ENCODE data around the gene XRCC1. TPM values are rescaled to one million over a fixed set of nuclear protein-coding genes. Genes with fewer than 3 reads are reported as not detected.
A peak's percentile ranks its signal among the peaks of the same experiment; 100 is the strongest.

The XRCC1 gene
- total and polyA plus RNA-seq, 4 experiments from 2014 or later = 16.3 to 41.0 (median 31.2) TPM

- H3K4me3 Mint-ChIP-seq = peak within 1 kb of the TSS; percentile 91 to 98 (median 94)
- DNase-seq = peak in 1 of 5 donors; percentile 47
- H3K36me3 Mint-ChIP-seq = peaks cover 16 to 32% of the 10 kb centered on the region in 2 donors
- H3K27me3 Mint-ChIP-seq = no peaks in the 10 kb centered on the region
- H3K4me3 ChIP-seq (ENCODE audit: low read length in 2 of 2) = peak within 1 kb of the TSS; percentile 73 to 74
- ChIA-PET CTCF (ENCODE audit: partially characterized antibody) (interaction anchor here (0.6 to 3.9 kb wide), 11 partner anchors 8 to 90 kb away, joined by 3 to 34 read pairs (median 4); partner anchors contain the start of gene LYPD3), POLR2A (ENCODE audit: partially characterized antibody) (interaction anchor here (0.7 to 4.7 kb wide), 32 partner anchors 10 to 250 kb away, joined by 3 to 107 read pairs (median 4); partner anchors contain the start of genes IRGQ, LYPD3, SMG9 and ZNF575)
- intact Hi-C loops (cut with micrococcal nuclease) = loop anchor here (1.0 to 2.0 kb wide), 6 partner anchors 14 to 71 kb away; partner anchors contain the start of genes PINLYP, XRCC1 and ZNF575
- H3K27me3 ChIP-seq (ENCODE audit: insufficient read depth, low read length) = no peaks in the 10 kb centered on the region
- H3K4me1 Mint-ChIP-seq = peaks cover 17 to 47% (median 31%) of the 10 kb centered on the region in 4 donors
- H3K4me1 ChIP-seq (ENCODE audit: insufficient read depth, low read length) = peaks cover 22% of the 10 kb centered on the region
- peak within 1 kb of the TSS; percentile 95 to 100 (median 98) for H3K27ac Mint-ChIP-seq
- H3K27ac ChIP-seq (ENCODE audit: low read depth, low read length) = peak within 1 kb of the TSS; percentile 89
- H3K9me3 ChIP-seq (ENCODE audit: control insufficient read depth in 1 of 2, low read length in 2 of 2) = no peaks in the 10 kb centered on the region
- H3K36me3 ChIP-seq (ENCODE audit: insufficient read depth, low read length) = peaks cover 11% of the 10 kb centered on the region
- H3K9me3 Mint-ChIP-seq = peaks cover 0 to 2% (median 0%) of the 10 kb centered on the region in 8 donors
Observed at GRCh38 chr19:43504426-43505185, 70.7 kb downstream of the XRCC1 start, which contains the start of gene PHLDB3. Gene PHLDB3, minus strand, starts transcription at chr19:43504746. Its CDS starts 628 bp downstream, at chr19:43504118.

DNA sequence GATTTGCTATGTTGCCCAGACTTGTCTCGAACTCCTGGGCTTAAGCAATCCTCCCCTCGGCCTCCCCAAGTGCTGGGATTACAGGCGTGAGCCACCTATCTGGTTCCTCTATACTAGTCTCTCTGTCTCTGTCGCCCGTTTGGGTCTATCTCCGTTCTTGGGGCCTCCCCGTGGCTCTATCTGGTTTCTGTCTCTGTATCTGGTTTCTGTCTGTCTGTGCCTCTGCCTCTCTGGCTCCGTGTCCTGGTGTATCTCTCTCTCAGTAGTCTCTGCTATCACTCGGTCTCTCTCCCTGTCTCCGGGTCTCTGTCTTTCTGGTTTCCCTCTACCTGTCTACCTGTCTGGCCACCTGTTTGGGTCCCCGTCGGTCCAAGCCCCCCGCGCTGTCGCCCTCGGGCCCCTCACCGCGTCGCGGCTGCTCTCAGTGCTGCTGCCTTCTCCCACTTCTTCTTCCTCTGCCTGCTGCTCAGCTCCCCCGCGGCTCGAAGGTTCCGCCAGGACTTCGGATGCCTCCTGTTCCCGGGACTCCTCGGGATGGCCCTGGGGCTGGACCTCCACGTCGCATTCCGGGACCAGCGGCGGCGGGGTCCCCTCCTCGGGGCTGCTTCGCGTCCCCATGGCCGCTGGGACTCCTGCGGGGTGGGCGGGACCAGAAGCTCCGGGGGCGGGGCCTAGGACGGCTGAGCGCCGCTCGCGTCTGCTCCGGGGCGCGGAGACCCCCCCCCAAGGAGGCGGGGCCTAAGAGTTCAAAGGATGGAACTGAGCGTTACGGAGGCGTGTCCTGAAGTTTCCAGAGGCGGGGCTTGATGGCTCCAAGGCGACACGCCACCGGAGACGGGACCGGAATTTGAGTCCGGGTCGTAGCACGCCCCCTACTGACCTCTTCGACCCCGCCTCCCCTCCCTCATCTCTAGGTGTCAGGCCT is 71.6 kb downstream of the XRCC1 start:
- Histone ChIP-seq H3K4me3 (ENCODE audit: low read length in 2 of 2) (peak overlapping the region; percentile 73 to 74), H3K36me3 (ENCODE audit: insufficient read depth, low read length) (peaks cover 10% of the 10 kb centered on the region), H3K27me3 (ENCODE audit: insufficient read depth, low read length) (no peaks in the 10 kb centered on the region), H3K4me1 (ENCODE audit: insufficient read depth, low read length) (peaks cover 22% of the 10 kb centered on the region), H3K9me3 (ENCODE audit: control insufficient read depth in 1 of 2, low read length in 2 of 2) (no peaks in the 10 kb centered on the region), H3K27ac (ENCODE audit: low read depth, low read length) (peak overlapping the region; percentile 89)
- DNase-seq = peak; percentile 96 to 99 (median 97)
- Mint-ChIP-seq H3K9me3 (no peaks in the 10 kb centered on the region), H3K27me3 (no peaks in the 10 kb centered on the region), H3K4me3 (peak overlapping the region; percentile 91 to 98 (median 94)), H3K27ac (peak overlapping the region; percentile 95 to 100 (median 98)), H3K36me3 (peaks cover 19 to 34% of the 10 kb centered on the region in 2 donors), H3K4me1 (peaks cover 16 to 51% (median 34%) of the 10 kb centered on the region in 4 donors)
- intact Hi-C loops (cut with micrococcal nuclease) = loop anchor here (1.0 to 2.0 kb wide), 6 partner anchors 15 to 72 kb away; partner anchors contain the start of genes PINLYP, XRCC1 and ZNF575
- POLR2A ChIA-PET (ENCODE audit: partially characterized antibody) = interaction anchor here (0.6 to 4.7 kb wide), 31 partner anchors 9 to 250 kb away, joined by 3 to 107 read pairs (median 5); partner anchors contain the start of genes IRGQ, LYPD3, SMG9 and ZNF575
- CTCF ChIA-PET (ENCODE audit: partially characterized antibody) = interaction anchor here (0.6 to 3.9 kb wide), 12 partner anchors 9 to 90 kb away, joined by 3 to 34 read pairs (median 4); partner anchors contain the start of gene LYPD3

DNA sequence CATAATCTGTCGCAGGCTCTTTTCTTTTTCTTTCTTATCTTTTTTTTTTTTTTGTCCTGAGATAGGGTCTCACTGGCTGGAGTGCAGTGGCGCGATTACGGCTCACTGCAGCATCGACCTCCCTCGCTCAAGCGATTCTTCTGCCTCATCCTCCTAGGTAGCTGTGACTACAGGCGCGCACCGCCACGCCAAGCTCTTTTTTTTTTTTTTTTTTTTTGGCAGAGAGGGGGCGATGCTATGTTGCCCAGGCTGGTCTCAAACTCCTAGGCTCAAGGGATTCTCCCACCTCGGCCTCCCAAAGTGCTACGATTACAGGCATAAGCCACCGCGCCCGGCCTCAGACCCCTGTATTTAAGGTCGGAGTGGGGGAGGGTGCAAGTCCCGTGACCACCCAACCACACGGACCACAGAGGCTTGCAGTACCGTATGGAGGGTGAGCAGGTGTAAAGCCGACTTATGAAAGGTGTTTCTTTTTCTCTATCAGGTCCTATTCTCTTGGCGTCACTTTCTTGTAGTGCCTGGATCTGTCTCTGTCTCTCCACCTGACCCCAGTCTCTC is 72.8 kb downstream of the XRCC1 start:
- Histone ChIP-seq H3K36me3 (ENCODE audit: insufficient read depth, low read length) (no peaks in the 10 kb centered on the region), H3K4me1 (ENCODE audit: insufficient read depth, low read length) (peaks cover 22% of the 10 kb centered on the region), H3K27me3 (ENCODE audit: insufficient read depth, low read length) (no peaks in the 10 kb centered on the region), H3K4me3 (ENCODE audit: low read length in 2 of 2) (no peak overlapping the region), H3K9me3 (ENCODE audit: control insufficient read depth in 1 of 2, low read length in 2 of 2) (no peaks in the 10 kb centered on the region), H3K27ac (ENCODE audit: low read depth, low read length) (no peak overlapping the region)
- Mint-ChIP-seq H3K4me1 (peaks cover 19 to 51% (median 36%) of the 10 kb centered on the region in 4 donors), H3K27ac (peak overlapping the region; percentile 95 to 100 (median 98)), H3K4me3 (peak overlapping the region; percentile 31 to 98 (median 92)), H3K27me3 (no peaks in the 10 kb centered on the region), H3K9me3 (no peaks in the 10 kb centered on the region), H3K36me3 (peaks cover 15 to 37% of the 10 kb centered on the region in 2 donors)
- CTCF ChIA-PET (ENCODE audit: partially characterized antibody) = interaction anchor here (0.5 to 2.9 kb wide), 4 partner anchors 30 to 68 kb away, joined by 3 to 19 read pairs (median 8); partner anchors contain the start of genes LYPD3 and ZNF575
- POLR2A ChIA-PET (ENCODE audit: partially characterized antibody) = interaction anchor here (0.6 to 4.7 kb wide), 4 partner anchors 9 to 117 kb away, joined by 3 to 107 read pairs (median 3); partner anchors contain the start of genes LYPD3 and ZNF428
- intact Hi-C loops (cut with micrococcal nuclease) = no loop called here
- DNase-seq = no peak

DNA sequence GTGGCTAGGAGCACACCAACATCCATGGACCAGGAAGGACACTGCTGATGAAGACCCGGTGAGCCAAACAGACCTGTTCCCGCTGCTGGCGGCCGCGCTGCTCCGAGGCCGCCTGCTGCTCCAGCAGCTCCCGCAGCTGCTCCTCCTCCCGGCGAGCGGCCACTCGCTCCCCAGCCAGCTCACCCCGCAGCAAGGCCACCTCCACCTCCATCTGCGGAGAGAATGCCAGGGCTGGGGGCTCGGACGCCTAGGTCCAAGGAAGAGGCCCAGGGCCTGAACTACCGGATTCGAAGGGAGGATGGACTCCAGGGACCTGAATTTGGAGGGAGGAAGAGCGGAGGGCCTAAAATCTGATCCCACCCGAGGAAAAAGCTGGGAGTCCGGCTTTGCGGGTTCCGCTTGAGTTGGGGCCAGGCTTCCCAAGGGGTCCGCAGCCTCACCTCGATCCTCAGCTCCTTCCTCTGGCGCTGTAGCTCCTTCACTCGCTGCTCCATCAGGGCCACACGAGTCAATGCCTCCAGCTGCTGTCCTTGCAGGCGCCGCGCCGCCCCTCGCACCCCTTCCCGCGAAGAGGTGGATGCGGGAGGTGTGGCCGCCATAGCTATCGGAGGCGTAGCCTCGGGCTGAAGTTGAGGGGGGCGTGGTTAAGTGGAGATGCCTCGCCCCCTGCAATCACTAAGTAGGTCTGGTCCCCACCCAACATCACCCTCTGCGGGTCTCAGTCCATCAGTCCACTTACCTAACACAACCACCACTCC is 73.5 kb downstream of the XRCC1 start:
- Mint-ChIP-seq H3K4me3 (peak overlapping the region in 1 of 8 donors; percentile 46), H3K27me3 (no peaks in the 10 kb centered on the region), H3K27ac (peak overlapping the region in 4 of 7 donors; percentile 22 to 98 (median 42)), H3K9me3 (no peaks in the 10 kb centered on the region), H3K36me3 (peaks cover 18 to 38% of the 10 kb centered on the region in 2 donors), H3K4me1 (peaks cover 19 to 51% (median 36%) of the 10 kb centered on the region in 4 donors)
- ChIA-PET POLR2A (ENCODE audit: partially characterized antibody) (interaction anchor here (0.6 to 4.7 kb wide), 4 partner anchors 9 to 118 kb away, joined by 3 to 107 read pairs (median 3); partner anchors contain the start of genes LYPD3 and ZNF428), CTCF (ENCODE audit: partially characterized antibody) (interaction anchor here (0.5 to 2.3 kb wide), 6 partner anchors 12 to 68 kb away, joined by 3 to 12 read pairs (median 3); partner anchors contain the start of gene ZNF575)
- Histone ChIP-seq H3K4me1 (ENCODE audit: insufficient read depth, low read length) (peaks cover 22% of the 10 kb centered on the region), H3K27me3 (ENCODE audit: insufficient read depth, low read length) (no peaks in the 10 kb centered on the region), H3K9me3 (ENCODE audit: control insufficient read depth in 1 of 2, low read length in 2 of 2) (no peaks in the 10 kb centered on the region), H3K4me3 (ENCODE audit: low read length in 2 of 2) (no peak overlapping the region), H3K27ac (ENCODE audit: low read depth, low read length) (no peak overlapping the region), H3K36me3 (ENCODE audit: insufficient read depth, low read length) (no peaks in the 10 kb centered on the region)
- intact Hi-C loops (cut with micrococcal nuclease) = no loop called here
- DNase-seq = no peak

- CTCF ChIA-PET (ENCODE audit: partially characterized antibody) = interaction anchor here (2.0 kb wide), 1 partner anchor 52 kb away, joined by 6 read pairs; no protein-coding TSS in a partner anchor
- Mint-ChIP-seq H3K36me3 (peaks cover 32 to 37% of the 10 kb centered on the region in 2 donors), H3K9me3 (no peaks in the 10 kb centered on the region), H3K27ac (peak overlapping the region in 6 of 7 donors; percentile 9 to 82 (median 44)), H3K4me3 (peak overlapping the region in 1 of 8 donors; percentile 20), H3K27me3 (no peaks in the 10 kb centered on the region), H3K4me1 (peaks cover 10 to 30% (median 21%) of the 10 kb centered on the region in 4 donors)
- Histone ChIP-seq H3K27ac (ENCODE audit: low read depth, low read length) (no peak overlapping the region), H3K9me3 (ENCODE audit: control insufficient read depth in 1 of 2, low read length in 2 of 2) (no peaks in the 10 kb centered on the region), H3K4me3 (ENCODE audit: low read length in 2 of 2) (no peak overlapping the region), H3K27me3 (ENCODE audit: insufficient read depth, low read length) (no peaks in the 10 kb centered on the region), H3K4me1 (ENCODE audit: insufficient read depth, low read length) (peaks cover 9% of the 10 kb centered on the region), H3K36me3 (ENCODE audit: insufficient read depth, low read length) (peaks cover 6% of the 10 kb centered on the region)
- POLR2A ChIA-PET (ENCODE audit: partially characterized antibody) = interaction anchor here (0.8 kb wide), 1 partner anchor 22 kb away, joined by 5 read pairs; no protein-coding TSS in a partner anchor
- intact Hi-C loops (cut with micrococcal nuclease) = no loop called here
- no peak for DNase-seq
Observed at GRCh38 chr19:43499042-43499441, 76.3 kb downstream of the XRCC1 start.

Measured in CD4-positive, alpha-beta memory T cell (primary cell).